Stimulated activated CD8-positive, alpha-beta memory T cell treated with anti-CD3 and anti-CD28 coated beads, Interleukin-2, amount 100 ng/mL, for 1 hour (primary cell): ENCODE results near the gene CRYM.
"Not testable (repeated sequence)": the region's sequence is repeated elsewhere in the genome, so short reads cannot be mapped to it uniquely, and the experiment has no call there.

Experiments
- DNase-seq, 2 donors: peaks; one replicate each; pipeline ENCODE4 v3.0.0-alpha.2; 2020; ENCODE audit warnings: low read depth in 2 of 2

CRYM gene

GRCh38 chr16:21248179-21248578, 29.9 kb downstream of the CRYM start:
- not testable (repeated sequence) for DNase-seq

GRCh38 chr16:21244518-21245215, 33.4 kb downstream of the CRYM start:
- no peak for DNase-seq

- no peak for DNase-seq
Observed at GRCh38 chr16:21242756-21243155, 35.3 kb downstream of the CRYM start.

- DNase-seq = no peak
Observed at GRCh38 chr16:21239646-21240045, 38.4 kb downstream of the CRYM start.

- DNase-seq = no peak
Observed at GRCh38 chr16:21236831-21237230, 41.3 kb downstream of the CRYM start.

- no peak for DNase-seq
Observed at GRCh38 chr16:21235199-21235585, 42.9 kb downstream of the CRYM start.

- no peak for DNase-seq
Observed at GRCh38 chr16:21233521-21234150, 44.5 kb downstream of the CRYM start, which contains the start of gene ANKS4B. Gene ANKS4B, plus strand, starts transcription at chr16:21233699. Its CDS starts 39 bp downstream, at chr16:21233738.

- DNase-seq = no peak
Observed at GRCh38 chr16:21233045-21233520, 45.0 kb downstream of the CRYM start.

GRCh38 chr16:21228361-21228872, 49.7 kb downstream of the CRYM start:
- DNase-seq = no peak

- DNase-seq = no peak
Observed at GRCh38 chr16:21227866-21228265, 50.2 kb downstream of the CRYM start.

GRCh38 chr16:21226749-21227148, 51.3 kb downstream of the CRYM start:
- no peak for DNase-seq

- no peak for DNase-seq
Observed at GRCh38 chr16:21224800-21225199, 53.3 kb downstream of the CRYM start.

GRCh38 chr16:21223787-21224186, 54.3 kb downstream of the CRYM start:
- DNase-seq = no peak

GRCh38 chr16:21222495-21223337, 55.4 kb downstream of the CRYM start:
- no peak for DNase-seq

GRCh38 chr16:21219551-21219950, 58.5 kb downstream of the CRYM start:
- no peak for DNase-seq

GRCh38 chr16:21218153-21218552, 59.9 kb downstream of the CRYM start:
- no peak for DNase-seq

- no peak for DNase-seq
Observed at GRCh38 chr16:21217121-21217520, 61.0 kb downstream of the CRYM start.

GRCh38 chr16:21214086-21214485, 64.0 kb downstream of the CRYM start:
- no peak for DNase-seq

GRCh38 chr16:21211486-21211885, 66.6 kb downstream of the CRYM start, which contains the start of gene ZP2:
Gene ZP2, minus strand, starts transcription at chr16:21211574. Its CDS starts 27 bp downstream, at chr16:21211547.
- no peak for DNase-seq
